HG03135 (cell line): ENCODE results near the gene EPB41.

Experiments used
- ATAC-seq: cut with Tn5 transposase; IDR thresholded peaks from one replicate; pipeline ENCODE4 v1.9.1; 2021; ENCODE audit warnings: mild to moderate bottlenecking, moderate library complexity; ENCODE audit not compliant: unreplicated experiment

EPB41 gene

GRCh38 chr1:29162025-29162424 lies 247.7 kb downstream of the EPB41 start:
- no peak for ATAC-seq

GRCh38 chr1:29162476-29163138 lies 248.2 kb downstream of the EPB41 start:
- no peak for ATAC-seq

- ATAC-seq, result no peak
Measured at GRCh38 chr1:29164588-29164987, 250.2 kb downstream of the EPB41 start.

GRCh38 chr1:29166291-29166878 lies 252.0 kb downstream of the EPB41 start:
- no peak for ATAC-seq

GRCh38 chr1:29167904-29168303 lies 253.5 kb downstream of the EPB41 start:
- ATAC-seq, result no peak
